HepG2 (cell line): ENCODE results near the gene PIEZO1. TPM values are rescaled to one million over a fixed set of nuclear protein-coding genes. Genes with fewer than 3 reads are reported as not detected.

ENCODE experiments used
- HDAC2 ChIP-seq: sonication (generic); formaldehyde crosslinking; IDR thresholded peaks from 2 replicates; pipeline ENCODE4 v1.4.0; 2020; ENCODE audit warnings: missing genetic modification reagents
- KDM5A ChIP-seq: fragments of 200-600 bp; sonication (generic); IDR thresholded peaks from 2 replicates; pipeline ENCODE4 v1.7.0; 2018; ENCODE audit warnings: antibody characterized with exemption, mild to moderate bottlenecking, low read length, borderline replicate concordance
- LCORL ChIP-seq, 2 experiments: fragments of 450-650 bp in 1 of 2; sonication (generic) in 1 of 2; formaldehyde crosslinking in 1 of 2; IDR thresholded peaks; 2 replicates each; pipeline versions ENCODE4 v1.5.0 to v1.6.1; 2017 to 2020; ENCODE audit warnings: antibody characterized with exemption in 1 of 2, missing genetic modification reagents in 1 of 2
- MEIS1 ChIP-seq: sonication (generic); formaldehyde crosslinking; IDR thresholded peaks from 2 replicates; pipeline ENCODE4 v1.9.0; 2021; ENCODE audit warnings: mild to moderate bottlenecking, missing genetic modification reagents, moderate library complexity, borderline replicate concordance
- NCOA2 ChIP-seq: sonication (generic); formaldehyde crosslinking; IDR thresholded peaks from 2 replicates; pipeline ENCODE4 v1.8.0; 2022; ENCODE audit warnings: inconsistent platforms
- SAP130 ChIP-seq: IDR thresholded peaks from 2 replicates; pipeline ENCODE4 v1.6.1; 2016; ENCODE audit warnings: low read depth
- TAF15 ChIP-seq: fragments of 200-400 bp; formaldehyde crosslinking; IDR thresholded peaks from one replicate; pipeline ENCODE4 v1.6.1; 2018; ENCODE audit warnings: mild to moderate bottlenecking, low read depth, low read length; ENCODE audit not compliant: poor library complexity, severe bottlenecking
- ZNF501 ChIP-seq: sonication (generic); formaldehyde crosslinking; IDR thresholded peaks from 2 replicates; pipeline ENCODE4 v1.5.1; 2020; ENCODE audit warnings: mild to moderate bottlenecking, moderate library complexity, missing genetic modification reagents
- ZNF605 ChIP-seq: sonication (generic); formaldehyde crosslinking; IDR thresholded peaks from 2 replicates; pipeline ENCODE4 v1.8.0; 2022; ENCODE audit warnings: mild to moderate bottlenecking, missing genetic modification reagents
- ZNF674 ChIP-seq: sonication (generic); formaldehyde crosslinking; IDR thresholded peaks from 2 replicates; pipeline ENCODE4 v1.5.0; 2020; ENCODE audit warnings: low read depth, mild to moderate bottlenecking, missing genetic modification reagents
- ZNF775 ChIP-seq: sonication (generic); formaldehyde crosslinking; IDR thresholded peaks from 2 replicates; pipeline ENCODE4 v1.4.0; 2020; ENCODE audit warnings: missing genetic modification reagents, mild to moderate bottlenecking, moderate library complexity, borderline replicate concordance
- polyA plus RNA-seq, 8 experiments: library from polyadenylated mRNA; depleted of rRNA in 3 of 8; stranded (reverse) in 7 of 8; unstranded in 1 of 8; fragments of >200 nt; fragmentation: Illumina TruSeq in 4 of 8; extraction: Trizol in 4 of 8; gene quantifications; 2 replicates each; pipeline versions ENCODE4 v1.2.1 to v1.2.3, GENCODE V29; 2011 to 2016; ENCODE audit warnings: low read depth in 4 of 8, missing spikeins in 1 of 8, mixed read lengths in 1 of 8; ENCODE audit not compliant: insufficient read depth in 1 of 8
- total RNA-seq, 5 experiments: library from RNA; depleted of rRNA; stranded (reverse); fragments of >200 nt; fragmentation: Illumina TruSeq; extraction: Trizol; gene quantifications; 2 replicates each; pipeline ENCODE4 v1.2.3, GENCODE V29; 2016; ENCODE audit warnings: low read depth in 1 of 5
- TF ChIP-seq, protein P1 (sequence below): sonication (generic); formaldehyde crosslinking; IDR thresholded peaks from 2 replicates; pipeline ENCODE4 v1.4.0; 2020; ENCODE audit warnings: missing genetic modification reagents
- TF ChIP-seq, protein P2 (sequence below): sonication (generic); formaldehyde crosslinking; IDR thresholded peaks from 2 replicates; pipeline ENCODE4 v1.4.0; 2020; ENCODE audit warnings: mild to moderate bottlenecking, low read depth, missing genetic modification reagents
- TF ChIP-seq, protein P3 (sequence below): sonication (generic); formaldehyde crosslinking; IDR thresholded peaks from 2 replicates; pipeline ENCODE4 v1.8.0; 2023; ENCODE audit warnings: mild to moderate bottlenecking, missing genetic modification reagents
- TF ChIP-seq, protein P4 (sequence below): IDR thresholded peaks from 2 replicates; pipeline ENCODE4 v1.6.1; 2016

The PIEZO1 gene
- total and polyA plus RNA-seq, 2 of the 13 experiments (the other 11 are each of a cell fraction or from before 2014, with no cell fraction given): 67.9 to 85.0 TPM

DNA sequence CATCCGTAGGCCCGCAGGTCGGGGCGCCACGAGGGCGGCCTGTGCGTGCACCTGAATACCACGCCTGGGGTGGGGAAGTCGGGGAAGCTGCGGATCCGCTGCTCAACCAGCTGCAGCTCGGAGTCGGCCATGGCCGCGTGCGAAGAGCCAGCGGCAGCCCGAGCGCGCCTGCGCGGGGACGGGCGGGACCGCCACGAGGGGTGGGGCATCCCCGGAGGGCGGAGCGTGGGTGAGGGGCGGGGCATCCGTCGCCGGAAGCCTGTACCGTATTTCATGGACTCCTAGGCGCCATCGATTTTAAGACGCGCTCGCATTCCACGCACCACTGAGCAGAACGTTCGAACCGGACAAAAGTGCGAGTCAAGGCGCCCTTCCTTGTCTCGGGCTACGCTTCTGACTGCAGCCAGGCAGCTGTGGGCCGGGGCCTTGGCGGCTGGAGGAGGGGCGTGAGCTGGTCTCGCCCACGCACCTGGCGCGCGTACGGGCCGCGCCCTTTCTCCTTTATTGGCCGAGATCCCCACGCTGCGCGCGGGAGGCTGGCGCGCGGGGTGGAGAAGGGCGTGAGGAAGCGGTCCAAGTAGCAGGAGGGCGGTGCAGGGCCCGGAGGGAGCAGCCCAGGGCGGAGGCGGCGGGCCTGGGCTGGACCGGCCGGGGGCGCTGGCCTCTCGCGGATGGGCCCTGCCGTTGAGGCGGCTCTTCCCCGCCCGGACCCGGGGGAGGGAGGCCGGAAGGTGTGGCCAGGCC lies 26.9 kb upstream of the PIEZO1 start, which contains the start of gene APRT (continued):
- TF ChIP-seq SAP130 (CRISPR knock-in tag) (peak; percentile 87), HDAC2 (CRISPR knock-in tag) (peak; percentile 72), ZNF674 (CRISPR knock-in tag) (peak; percentile 95), ZNF775 (CRISPR knock-in tag) (0 out of 2 replicates have a peak, but pooled peaks have one; percentile 1), ZNF605 (CRISPR knock-in tag) (no peak; the same call in 1 of the 2 replicates), ZNF501 (CRISPR knock-in tag) (peak; percentile 97), NCOA2 (CRISPR knock-in tag) (0 out of 2 replicates have a peak, but pooled peaks have one; percentile 9), MEIS1 (CRISPR knock-in tag) (peak; percentile 97), TAF15 (no peak), KDM5A (peak; percentile 84), LCORL (IDR thresholded peaks at IDR 0.05) (no peak), LCORL (CRISPR knock-in tag; IDR thresholded peaks at IDR 0.05) (peak; percentile 65; the same call in 1 of the 2 replicates)
- TF ChIP-seq, protein P1, sequence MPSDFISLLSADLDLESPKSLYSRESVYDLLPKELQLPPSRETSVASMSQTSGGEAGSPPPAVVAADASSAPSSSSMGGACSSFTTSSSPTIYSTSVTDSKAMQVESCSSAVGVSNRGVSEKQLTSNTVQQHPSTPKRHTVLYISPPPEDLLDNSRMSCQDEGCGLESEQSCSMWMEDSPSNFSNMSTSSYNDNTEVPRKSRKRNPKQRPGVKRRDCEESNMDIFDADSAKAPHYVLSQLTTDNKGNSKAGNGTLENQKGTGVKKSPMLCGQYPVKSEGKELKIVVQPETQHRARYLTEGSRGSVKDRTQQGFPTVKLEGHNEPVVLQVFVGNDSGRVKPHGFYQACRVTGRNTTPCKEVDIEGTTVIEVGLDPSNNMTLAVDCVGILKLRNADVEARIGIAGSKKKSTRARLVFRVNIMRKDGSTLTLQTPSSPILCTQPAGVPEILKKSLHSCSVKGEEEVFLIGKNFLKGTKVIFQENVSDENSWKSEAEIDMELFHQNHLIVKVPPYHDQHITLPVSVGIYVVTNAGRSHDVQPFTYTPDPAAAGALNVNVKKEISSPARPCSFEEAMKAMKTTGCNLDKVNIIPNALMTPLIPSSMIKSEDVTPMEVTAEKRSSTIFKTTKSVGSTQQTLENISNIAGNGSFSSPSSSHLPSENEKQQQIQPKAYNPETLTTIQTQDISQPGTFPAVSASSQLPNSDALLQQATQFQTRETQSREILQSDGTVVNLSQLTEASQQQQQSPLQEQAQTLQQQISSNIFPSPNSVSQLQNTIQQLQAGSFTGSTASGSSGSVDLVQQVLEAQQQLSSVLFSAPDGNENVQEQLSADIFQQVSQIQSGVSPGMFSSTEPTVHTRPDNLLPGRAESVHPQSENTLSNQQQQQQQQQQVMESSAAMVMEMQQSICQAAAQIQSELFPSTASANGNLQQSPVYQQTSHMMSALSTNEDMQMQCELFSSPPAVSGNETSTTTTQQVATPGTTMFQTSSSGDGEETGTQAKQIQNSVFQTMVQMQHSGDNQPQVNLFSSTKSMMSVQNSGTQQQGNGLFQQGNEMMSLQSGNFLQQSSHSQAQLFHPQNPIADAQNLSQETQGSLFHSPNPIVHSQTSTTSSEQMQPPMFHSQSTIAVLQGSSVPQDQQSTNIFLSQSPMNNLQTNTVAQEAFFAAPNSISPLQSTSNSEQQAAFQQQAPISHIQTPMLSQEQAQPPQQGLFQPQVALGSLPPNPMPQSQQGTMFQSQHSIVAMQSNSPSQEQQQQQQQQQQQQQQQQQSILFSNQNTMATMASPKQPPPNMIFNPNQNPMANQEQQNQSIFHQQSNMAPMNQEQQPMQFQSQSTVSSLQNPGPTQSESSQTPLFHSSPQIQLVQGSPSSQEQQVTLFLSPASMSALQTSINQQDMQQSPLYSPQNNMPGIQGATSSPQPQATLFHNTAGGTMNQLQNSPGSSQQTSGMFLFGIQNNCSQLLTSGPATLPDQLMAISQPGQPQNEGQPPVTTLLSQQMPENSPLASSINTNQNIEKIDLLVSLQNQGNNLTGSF: peak; percentile 6; the same call in 1 of the 2 replicates
- TF ChIP-seq, protein P2, sequence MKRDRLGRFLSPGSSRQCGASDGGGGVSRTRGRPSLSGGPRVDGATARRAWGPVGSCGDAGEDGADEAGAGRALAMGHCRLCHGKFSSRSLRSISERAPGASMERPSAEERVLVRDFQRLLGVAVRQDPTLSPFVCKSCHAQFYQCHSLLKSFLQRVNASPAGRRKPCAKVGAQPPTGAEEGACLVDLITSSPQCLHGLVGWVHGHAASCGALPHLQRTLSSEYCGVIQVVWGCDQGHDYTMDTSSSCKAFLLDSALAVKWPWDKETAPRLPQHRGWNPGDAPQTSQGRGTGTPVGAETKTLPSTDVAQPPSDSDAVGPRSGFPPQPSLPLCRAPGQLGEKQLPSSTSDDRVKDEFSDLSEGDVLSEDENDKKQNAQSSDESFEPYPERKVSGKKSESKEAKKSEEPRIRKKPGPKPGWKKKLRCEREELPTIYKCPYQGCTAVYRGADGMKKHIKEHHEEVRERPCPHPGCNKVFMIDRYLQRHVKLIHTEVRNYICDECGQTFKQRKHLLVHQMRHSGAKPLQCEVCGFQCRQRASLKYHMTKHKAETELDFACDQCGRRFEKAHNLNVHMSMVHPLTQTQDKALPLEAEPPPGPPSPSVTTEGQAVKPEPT: peak; percentile 80
- TF ChIP-seq, protein P3, sequence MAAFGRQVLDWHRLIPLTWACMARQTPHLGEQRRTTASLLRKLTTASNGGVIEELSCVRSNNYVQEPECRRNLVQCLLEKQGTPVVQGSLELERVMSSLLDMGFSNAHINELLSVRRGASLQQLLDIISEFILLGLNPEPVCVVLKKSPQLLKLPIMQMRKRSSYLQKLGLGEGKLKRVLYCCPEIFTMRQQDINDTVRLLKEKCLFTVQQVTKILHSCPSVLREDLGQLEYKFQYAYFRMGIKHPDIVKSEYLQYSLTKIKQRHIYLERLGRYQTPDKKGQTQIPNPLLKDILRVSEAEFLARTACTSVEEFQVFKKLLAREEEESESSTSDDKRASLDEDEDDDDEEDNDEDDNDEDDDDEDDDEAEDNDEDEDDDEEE (CRISPR knock-in tag): peak; percentile 91
- TF ChIP-seq, protein P4, sequence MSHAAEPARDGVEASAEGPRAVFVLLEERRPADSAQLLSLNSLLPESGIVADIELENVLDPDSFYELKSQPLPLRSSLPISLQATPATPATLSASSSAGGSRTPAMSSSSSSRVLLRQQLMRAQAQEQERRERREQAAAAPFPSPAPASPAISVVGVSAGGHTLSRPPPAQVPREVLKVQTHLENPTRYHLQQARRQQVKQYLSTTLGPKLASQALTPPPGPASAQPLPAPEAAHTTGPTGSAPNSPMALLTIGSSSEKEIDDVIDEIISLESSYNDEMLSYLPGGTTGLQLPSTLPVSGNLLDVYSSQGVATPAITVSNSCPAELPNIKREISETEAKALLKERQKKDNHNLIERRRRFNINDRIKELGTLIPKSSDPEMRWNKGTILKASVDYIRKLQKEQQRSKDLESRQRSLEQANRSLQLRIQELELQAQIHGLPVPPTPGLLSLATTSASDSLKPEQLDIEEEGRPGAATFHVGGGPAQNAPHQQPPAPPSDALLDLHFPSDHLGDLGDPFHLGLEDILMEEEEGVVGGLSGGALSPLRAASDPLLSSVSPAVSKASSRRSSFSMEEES (CRISPR knock-in tag): peak; percentile 46
